ENCODE results near the gene PERM1.

DNA sequence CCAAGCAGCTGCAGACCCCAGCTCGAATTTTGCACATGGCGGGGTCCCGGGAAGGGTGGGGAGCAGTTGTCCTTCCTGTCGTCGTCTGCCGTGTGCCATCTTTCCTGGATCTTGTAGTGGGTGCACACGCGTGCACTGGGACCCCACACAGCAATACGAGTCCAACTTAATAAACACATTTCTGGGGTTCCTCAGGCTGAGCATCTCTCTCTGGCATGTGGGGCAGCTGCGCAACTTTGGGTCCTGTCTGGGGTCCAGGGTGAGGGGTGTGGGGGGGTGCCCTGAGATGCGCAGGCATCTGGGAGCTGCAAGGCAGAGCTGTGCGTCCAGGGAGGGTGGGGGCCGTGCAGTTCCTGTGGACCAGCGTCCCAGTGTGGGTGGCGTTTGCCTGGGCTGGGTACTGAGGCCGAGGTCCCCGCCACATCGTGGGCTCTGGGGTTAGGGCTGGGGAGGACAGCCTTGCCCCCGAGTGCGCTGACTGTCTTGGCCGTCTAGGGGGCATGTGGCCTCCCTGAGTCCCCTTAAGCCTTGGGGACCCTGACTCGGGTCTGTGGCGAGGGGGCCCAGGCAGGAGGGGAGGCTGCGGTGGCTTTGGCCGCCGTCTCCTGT lies 16.3 kb downstream of the PERM1 start:
- TF ChIP-seq, protein P1, sequence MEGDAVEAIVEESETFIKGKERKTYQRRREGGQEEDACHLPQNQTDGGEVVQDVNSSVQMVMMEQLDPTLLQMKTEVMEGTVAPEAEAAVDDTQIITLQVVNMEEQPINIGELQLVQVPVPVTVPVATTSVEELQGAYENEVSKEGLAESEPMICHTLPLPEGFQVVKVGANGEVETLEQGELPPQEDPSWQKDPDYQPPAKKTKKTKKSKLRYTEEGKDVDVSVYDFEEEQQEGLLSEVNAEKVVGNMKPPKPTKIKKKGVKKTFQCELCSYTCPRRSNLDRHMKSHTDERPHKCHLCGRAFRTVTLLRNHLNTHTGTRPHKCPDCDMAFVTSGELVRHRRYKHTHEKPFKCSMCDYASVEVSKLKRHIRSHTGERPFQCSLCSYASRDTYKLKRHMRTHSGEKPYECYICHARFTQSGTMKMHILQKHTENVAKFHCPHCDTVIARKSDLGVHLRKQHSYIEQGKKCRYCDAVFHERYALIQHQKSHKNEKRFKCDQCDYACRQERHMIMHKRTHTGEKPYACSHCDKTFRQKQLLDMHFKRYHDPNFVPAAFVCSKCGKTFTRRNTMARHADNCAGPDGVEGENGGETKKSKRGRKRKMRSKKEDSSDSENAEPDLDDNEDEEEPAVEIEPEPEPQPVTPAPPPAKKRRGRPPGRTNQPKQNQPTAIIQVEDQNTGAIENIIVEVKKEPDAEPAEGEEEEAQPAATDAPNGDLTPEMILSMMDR (conservative IDR thresholded peaks at IDR 0.05 in 1 of 2, IDR thresholded peaks at IDR 0.05 in 1 of 2; ENCODE audit: low read depth in 1 of 2, low read length in 2 of 2) = no peak
- TF ChIP-seq EZH2 (IDR thresholded peaks at IDR 0.05; ENCODE audit: low read length, missing control alignments) = no peak
